C4-2B (cell line): ENCODE measurements around the gene NHSL2.

Experiments
- ZFX ChIP-seq: fragments of 450-650 bp; IDR thresholded peaks from 2 replicates; pipeline ENCODE4 v1.6.1; 2017
- TF ChIP-seq, protein P1 (sequence below): fragments of 450-650 bp; conservative IDR thresholded peaks from 2 replicates; pipeline ENCODE4 v1.5.1; 2017; ENCODE audit warnings: mild to moderate bottlenecking

- TF ChIP-seq, protein P1, sequence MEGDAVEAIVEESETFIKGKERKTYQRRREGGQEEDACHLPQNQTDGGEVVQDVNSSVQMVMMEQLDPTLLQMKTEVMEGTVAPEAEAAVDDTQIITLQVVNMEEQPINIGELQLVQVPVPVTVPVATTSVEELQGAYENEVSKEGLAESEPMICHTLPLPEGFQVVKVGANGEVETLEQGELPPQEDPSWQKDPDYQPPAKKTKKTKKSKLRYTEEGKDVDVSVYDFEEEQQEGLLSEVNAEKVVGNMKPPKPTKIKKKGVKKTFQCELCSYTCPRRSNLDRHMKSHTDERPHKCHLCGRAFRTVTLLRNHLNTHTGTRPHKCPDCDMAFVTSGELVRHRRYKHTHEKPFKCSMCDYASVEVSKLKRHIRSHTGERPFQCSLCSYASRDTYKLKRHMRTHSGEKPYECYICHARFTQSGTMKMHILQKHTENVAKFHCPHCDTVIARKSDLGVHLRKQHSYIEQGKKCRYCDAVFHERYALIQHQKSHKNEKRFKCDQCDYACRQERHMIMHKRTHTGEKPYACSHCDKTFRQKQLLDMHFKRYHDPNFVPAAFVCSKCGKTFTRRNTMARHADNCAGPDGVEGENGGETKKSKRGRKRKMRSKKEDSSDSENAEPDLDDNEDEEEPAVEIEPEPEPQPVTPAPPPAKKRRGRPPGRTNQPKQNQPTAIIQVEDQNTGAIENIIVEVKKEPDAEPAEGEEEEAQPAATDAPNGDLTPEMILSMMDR, result no peak
- no peak for TF ChIP-seq ZFX
These were observed 127.4 kb downstream of the NHSL2 start for GRCh38 chrX:72038016-72038415.
